Activated CD4-positive, alpha-beta T cell treated with anti-CD3 and anti-CD28 coated beads, Interleukin-2, amount 50 U/mL, for 4 hours (primary cell): ENCODE measurements around the gene SCUBE1.

Experiments used
- DNase-seq, 2 experiments: peaks; one replicate each; pipeline ENCODE4 v3.0.0-alpha.2; 2020

SCUBE1 gene

GRCh38 chr22:43325176-43325575, 18.0 kb downstream of the SCUBE1 start:
- DNase-seq: no peak

- no peak for DNase-seq
Observed at GRCh38 chr22:43320943-43321900, 21.9 kb downstream of the SCUBE1 start.

- no peak for DNase-seq
Observed at GRCh38 chr22:43319661-43320486, 23.3 kb downstream of the SCUBE1 start.

- DNase-seq: no peak
Observed at GRCh38 chr22:43317239-43317638, 25.9 kb downstream of the SCUBE1 start.

GRCh38 chr22:43315687-43316217, 27.4 kb downstream of the SCUBE1 start:
- DNase-seq: no peak

- DNase-seq: no peak
Observed at GRCh38 chr22:43314611-43315010, 28.6 kb downstream of the SCUBE1 start.

GRCh38 chr22:43313890-43314474, 29.2 kb downstream of the SCUBE1 start:
- no peak for DNase-seq

GRCh38 chr22:43313244-43313889, 29.8 kb downstream of the SCUBE1 start:
- DNase-seq: no peak

- DNase-seq: no peak
Observed at GRCh38 chr22:43312608-43313007, 30.6 kb downstream of the SCUBE1 start.

- no peak for DNase-seq
Observed at GRCh38 chr22:43310798-43311197, 32.4 kb downstream of the SCUBE1 start.

- DNase-seq: no peak
Observed at GRCh38 chr22:43310311-43310710, 32.9 kb downstream of the SCUBE1 start.

GRCh38 chr22:43308836-43309235, 34.3 kb downstream of the SCUBE1 start:
- DNase-seq: no peak

- DNase-seq: no peak
Observed at GRCh38 chr22:43308060-43308830, 34.9 kb downstream of the SCUBE1 start.

- no peak for DNase-seq
Observed at GRCh38 chr22:43305806-43306205, 37.4 kb downstream of the SCUBE1 start.

GRCh38 chr22:43304831-43305590, 38.2 kb downstream of the SCUBE1 start:
- no peak for DNase-seq

- DNase-seq: no peak
Observed at GRCh38 chr22:43303751-43304150, 39.4 kb downstream of the SCUBE1 start.

GRCh38 chr22:43303166-43303565, 40.0 kb downstream of the SCUBE1 start:
- DNase-seq: no peak

- no peak for DNase-seq
Observed at GRCh38 chr22:43302531-43303041, 40.6 kb downstream of the SCUBE1 start.

GRCh38 chr22:43301866-43302265, 41.3 kb downstream of the SCUBE1 start:
- no peak for DNase-seq

- DNase-seq: no peak
Observed at GRCh38 chr22:43300891-43301676, 42.1 kb downstream of the SCUBE1 start.
